GM18498 (cell line): ENCODE data around the gene TIMM44.
"Not testable (repeated sequence)": the region's sequence is repeated elsewhere in the genome, so short reads cannot be mapped to it uniquely, and the experiment has no call there.

Experiments used
- ATAC-seq: cut with Tn5 transposase; IDR thresholded peaks from one replicate; pipeline ENCODE4 v1.9.1; 2021; ENCODE audit warnings: mild to moderate bottlenecking, moderate library complexity; ENCODE audit not compliant: unreplicated experiment

Gene TIMM44

DNA sequence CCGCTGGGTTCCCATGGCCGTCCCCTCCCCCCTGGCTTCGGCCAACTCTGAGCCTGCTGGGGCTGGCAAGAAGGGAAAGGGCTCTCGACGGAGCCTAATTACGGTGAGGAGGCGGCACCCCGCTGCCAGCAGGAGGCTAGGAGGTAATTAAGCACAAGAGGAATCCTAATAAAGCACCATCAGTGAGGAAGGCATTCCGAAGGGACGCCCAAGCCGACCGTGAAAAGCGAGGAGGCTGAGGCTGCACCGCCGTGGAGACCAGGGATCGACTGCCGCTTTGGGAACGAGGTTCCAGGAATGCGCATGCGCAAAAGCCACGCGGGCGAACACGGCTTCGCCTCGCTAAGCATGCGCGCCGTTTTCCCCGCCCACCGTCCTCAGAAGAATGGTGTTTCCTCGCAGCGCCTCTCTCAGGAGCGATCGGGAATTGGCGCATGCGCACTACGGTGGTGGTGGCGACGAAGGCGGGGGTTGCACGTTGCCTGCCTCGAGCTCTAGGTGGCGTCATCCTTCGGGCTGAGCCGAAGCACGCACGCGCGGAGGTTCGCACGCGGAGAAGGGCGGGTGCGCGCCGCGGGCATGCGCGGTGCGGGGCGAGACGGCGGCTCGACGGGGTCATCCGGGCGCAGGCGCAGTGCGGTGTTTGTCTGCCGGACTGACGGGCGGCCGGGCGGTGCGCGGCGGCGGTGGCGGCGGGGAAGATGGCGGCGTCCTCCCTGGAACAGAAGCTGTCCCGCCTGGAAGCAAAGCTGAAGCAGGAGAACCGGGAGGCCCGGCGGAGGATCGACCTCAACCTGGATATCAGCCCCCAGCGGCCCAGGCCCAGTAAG is 40.0 kb downstream of the TIMM44 start, which contains the start of gene MAP2K7:
MAP2K7 (plus strand) TSS at position 634 of the 830 bp plus-strand sequence; CDS start at position 702, 68 bp downstream.
- peak; percentile 86 for ATAC-seq

DNA sequence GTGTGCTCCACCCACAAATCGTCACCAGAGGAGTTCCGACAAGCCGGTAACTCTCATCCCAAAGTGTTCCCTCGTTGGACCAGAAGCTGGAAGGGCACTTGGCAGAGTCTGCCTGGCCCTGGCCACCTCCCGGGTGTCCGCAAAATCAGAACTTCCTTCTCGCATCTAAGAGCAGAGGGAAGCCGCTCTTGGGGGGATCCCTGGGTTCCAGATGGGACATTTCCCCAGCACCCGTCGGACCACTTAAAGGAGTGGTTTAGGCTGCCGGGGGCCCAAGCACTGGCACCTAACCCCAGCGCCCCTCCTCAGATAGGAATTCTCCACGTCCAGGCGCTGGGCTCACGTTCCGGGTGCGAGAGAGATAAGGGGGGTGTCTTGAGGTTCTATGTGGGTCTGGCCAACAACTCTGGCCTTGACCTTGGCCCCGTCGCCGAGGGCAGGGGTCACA is 40.6 kb downstream of the TIMM44 start:
- ATAC-seq: no peak

DNA sequence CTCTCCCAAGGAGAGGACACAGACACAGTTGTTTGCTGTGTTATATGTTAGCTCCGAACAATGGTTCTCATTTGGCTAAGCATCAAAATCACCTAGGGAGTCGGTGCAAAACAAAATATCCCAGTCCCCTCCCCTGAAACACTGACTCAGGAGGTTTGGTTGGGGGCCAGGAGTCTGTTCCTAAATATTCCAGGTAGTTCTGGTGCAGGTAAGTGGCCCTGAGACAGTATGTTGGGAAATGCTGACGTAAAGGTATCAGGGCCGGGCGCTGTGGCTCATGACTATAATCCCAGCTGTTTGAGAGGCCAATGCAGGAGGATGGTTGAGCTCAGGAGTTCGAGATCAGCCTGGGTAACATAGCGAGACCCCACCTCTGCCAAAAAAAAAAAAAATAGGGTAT is 42.1 kb downstream of the TIMM44 start:
- ATAC-seq: no peak

DNA sequence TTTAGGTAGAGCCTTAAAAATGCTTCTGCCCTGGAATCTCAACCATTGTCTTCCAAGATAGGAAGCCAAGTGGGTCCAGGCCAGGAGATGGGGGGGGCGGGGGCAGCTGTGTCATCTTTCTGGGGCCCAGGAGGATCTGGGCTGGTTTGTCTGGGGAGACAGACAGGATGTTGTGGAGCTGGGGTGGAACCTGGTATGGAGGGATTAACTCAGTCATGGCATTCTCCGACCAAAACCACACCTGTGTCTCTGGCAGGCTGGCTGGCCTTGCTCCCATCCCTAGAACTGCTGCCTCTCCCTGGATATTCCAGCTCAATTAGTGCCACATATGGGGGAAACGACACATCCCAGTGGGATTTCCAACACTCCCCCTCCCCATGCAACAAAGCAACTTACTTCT is 42.5 kb downstream of the TIMM44 start:
- ATAC-seq: no peak

DNA sequence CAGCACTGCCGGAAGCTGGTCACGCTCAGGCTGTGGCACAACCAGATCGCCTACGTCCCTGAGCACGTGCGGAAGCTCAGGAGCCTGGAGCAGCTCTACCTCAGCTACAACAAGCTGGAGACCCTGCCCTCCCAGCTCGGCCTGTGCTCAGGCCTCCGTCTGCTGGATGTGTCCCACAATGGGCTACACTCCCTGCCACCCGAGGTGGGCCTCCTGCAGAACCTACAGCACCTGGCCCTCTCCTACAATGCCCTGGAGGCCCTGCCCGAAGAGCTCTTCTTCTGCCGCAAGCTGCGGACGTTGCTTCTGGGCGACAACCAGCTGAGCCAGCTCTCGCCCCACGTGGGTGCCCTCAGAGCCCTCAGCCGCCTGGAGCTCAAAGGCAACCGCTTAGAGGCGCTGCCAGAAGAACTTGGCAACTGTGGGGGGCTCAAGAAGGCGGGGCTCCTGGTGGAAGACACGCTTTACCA is 43.0 kb downstream of the TIMM44 start:
- no peak for ATAC-seq

DNA sequence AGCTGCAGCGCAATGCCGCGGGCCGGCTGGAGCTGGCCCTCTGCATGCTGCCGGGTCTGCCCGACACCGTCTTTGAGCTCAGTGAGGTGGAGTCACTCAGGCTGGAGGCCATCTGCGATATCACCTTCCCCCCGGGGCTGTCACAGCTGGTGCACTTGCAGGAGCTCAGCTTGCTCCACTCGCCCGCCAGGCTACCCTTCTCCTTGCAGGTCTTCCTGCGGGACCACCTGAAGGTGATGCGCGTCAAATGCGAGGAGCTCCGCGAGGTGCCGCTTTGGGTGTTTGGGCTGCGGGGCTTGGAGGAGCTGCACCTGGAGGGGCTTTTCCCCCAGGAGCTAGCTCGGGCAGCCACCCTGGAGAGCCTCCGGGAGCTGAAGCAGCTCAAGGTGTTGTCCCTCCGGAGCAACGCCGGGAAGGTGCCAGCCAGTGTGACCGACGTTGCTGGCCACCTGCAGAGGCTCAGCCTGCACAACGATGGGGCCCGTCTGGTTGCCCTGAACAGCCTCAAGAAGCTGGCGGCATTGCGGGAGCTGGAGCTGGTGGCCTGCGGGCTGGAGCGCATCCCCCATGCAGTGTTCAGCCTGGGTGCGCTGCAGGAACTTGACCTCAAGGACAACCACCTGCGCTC is 43.6 kb downstream of the TIMM44 start:
- ATAC-seq: no peak

DNA sequence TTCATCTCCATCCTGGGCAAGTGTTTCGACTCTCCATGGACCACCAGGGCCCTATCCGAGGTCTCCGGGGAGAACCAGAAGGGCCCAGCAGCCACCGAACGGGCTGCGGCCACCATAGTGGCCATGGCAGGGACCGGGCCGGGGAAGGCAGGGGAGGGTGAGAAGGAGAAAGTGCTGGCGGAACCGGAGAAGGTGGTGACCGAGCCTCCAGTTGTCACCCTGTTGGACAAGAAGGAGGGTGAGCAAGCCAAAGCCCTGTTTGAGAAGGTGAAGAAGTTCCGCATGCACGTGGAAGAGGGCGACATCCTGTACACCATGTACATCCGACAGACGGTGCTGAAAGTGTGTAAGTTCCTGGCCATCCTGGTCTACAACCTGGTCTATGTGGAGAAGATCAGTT is 44.5 kb downstream of the TIMM44 start:
- no peak for ATAC-seq

DNA sequence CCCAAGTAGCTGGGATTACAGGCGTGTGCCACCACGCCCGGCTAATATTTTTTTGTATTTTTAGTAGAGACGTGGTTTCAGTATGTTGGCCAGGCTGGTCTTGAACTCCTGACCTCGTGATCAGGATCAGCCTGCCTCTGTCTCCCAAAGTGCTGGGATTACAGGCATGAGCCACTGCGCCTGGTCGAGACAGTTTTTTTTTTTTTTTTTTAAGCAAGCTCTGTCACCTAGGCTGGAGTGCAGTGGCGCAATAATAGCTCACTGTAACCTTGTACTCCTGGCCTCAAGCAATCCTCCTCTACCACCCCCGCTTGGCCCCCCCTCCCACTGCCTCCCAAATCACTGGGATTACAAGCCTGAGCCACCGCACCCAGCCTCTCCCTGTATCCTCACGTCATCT is 46.2 kb downstream of the TIMM44 start:
- ATAC-seq: no peak

DNA sequence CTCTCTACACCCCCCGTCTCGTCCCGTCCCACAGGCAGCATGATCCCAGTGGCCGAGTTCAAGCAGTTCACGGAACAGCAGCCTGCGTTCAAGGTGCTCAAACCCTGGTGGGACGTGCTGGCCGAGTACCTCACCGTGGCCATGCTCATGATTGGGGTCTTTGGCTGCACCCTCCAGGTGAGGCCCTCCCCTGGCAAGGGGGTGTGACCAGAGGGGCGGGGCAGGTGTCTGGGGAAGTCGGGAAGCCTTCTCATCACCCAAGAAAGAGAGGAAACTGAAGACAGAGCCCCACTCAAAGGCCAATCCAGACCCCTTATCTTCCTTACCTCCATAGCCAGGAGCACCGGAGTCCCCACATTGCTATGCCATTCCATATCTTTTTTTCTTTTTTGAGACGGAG is 47.9 kb downstream of the TIMM44 start:
- ATAC-seq: no peak

DNA sequence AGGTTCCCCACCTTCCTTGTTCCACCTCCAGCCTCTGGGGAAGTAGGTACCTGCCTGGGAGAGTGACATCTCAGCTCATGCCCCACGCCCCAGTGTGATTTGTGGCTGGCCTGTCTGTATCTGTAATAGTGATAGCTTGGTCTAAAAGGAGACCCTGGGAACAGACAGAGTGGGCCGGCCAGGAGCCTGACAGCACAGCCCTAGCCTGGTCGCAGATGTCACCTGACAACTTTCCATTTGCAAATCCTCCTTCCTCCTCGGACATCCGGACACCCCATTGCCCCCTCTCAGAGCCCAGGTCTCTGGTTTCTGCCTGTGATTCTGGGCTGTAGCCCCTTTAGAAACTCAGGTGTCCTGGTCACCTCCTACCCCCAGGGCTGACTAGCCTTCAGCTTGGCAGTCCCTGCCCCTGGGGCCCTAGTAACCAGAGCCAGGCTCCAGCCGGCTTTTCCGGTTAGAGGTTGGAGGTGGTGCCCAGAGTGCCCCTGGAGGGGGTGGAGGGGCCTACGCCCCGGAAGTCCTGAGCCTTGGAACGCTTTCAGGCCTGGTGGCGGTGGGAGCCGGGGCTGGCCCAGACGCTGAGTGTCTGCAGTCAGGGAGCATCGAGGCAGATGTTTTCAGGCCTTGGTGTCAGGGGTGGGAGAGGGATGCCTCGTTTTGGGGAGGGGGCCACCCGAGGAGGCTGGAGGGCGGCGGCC is 48.7 kb downstream of the TIMM44 start:
- no peak for ATAC-seq

DNA sequence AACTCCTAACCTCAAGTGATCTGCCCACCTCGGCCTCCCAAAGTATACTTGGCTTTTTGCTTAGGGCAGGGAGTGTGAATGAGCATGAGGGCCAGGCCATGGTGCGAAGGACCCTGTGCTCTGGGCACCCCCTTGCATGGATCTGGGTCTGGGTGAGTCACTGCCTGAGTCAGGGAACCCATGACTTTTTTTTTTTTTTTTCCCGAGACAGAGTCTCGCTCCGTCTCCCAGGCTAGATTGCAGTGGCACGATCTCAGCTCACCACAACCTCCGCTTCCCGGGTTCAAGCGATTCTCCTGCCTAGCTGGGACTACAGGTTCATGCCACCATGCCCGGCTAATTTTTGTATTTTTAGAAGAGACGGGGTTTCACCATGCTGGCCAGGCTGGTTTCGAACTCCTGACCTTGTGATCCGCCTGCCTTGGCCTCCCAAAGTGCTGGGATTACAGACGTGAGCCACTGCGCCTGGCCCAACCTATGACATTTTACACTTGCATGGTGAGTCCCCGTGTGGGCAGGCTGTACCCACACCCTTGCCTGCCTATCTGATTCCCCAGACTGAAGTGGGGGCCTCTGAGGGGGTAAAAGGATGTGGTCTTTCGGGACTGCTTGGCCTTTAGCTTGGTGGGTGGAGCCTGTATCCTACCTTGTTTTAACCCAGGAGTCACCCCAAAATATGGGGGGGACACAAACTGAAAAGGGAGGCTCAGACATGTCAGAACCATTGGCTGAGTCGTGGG is 49.9 kb downstream of the TIMM44 start:
- ATAC-seq: not testable (repeated sequence)

DNA sequence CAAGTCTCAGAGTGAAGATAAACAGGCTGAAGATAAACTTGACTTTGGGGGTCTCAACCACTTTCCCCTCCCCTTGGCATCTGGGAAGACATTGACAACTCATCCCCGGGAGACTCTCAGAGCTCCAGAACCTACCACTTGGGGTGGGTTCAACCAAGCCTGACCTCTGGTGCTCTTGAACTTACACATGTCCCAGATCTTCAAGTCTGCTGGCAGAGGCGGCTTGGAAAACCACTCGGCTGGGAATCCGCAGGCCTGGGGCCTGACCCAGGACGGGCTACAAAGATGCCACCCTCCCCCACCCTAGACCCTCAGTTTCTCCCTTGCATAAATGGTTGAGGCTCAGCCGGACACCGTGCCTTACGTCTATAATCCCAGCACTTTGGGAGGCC is 54.6 kb downstream of the TIMM44 start:
- no peak for ATAC-seq

DNA sequence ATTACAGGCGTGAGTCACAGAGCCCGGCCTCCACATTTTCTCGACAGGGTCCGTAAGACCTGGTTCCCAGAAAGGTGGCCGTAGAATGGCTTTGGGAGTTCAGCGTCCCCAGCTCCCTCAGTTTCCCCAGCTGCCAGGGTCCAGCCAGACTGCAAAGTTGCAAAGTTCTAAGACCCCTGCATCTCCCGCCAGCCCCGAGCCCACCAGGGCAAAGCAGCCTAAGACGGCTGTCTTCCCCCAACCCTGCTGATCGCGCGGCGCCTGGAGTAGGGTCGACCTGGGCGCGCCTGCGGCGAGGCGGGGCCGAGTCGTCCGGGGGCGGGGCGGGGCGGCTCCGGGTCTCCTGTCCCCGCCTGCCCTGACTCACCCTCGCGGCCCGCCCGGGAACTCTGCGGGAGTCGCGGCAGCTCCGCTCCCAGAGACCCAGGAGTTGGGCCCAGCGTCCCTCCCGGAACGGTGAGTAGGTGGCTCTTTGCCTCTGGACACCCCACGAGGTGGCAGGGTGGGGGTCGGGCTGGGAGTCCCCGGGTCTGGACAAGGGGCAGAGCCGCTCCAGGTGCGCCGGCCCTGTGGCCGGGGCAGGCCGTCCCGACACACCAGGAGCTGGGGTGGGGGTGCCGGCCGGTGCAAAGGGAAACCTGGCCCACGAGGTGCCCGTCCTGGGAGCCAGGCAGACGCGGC is 55.2 kb downstream of the TIMM44 start, which contains the start of gene LRRC8E:
LRRC8E (plus strand) TSS at position 366 of the 681 bp plus-strand sequence. CDS start 7,094 bp downstream, outside the sequence.
- no peak for ATAC-seq

DNA sequence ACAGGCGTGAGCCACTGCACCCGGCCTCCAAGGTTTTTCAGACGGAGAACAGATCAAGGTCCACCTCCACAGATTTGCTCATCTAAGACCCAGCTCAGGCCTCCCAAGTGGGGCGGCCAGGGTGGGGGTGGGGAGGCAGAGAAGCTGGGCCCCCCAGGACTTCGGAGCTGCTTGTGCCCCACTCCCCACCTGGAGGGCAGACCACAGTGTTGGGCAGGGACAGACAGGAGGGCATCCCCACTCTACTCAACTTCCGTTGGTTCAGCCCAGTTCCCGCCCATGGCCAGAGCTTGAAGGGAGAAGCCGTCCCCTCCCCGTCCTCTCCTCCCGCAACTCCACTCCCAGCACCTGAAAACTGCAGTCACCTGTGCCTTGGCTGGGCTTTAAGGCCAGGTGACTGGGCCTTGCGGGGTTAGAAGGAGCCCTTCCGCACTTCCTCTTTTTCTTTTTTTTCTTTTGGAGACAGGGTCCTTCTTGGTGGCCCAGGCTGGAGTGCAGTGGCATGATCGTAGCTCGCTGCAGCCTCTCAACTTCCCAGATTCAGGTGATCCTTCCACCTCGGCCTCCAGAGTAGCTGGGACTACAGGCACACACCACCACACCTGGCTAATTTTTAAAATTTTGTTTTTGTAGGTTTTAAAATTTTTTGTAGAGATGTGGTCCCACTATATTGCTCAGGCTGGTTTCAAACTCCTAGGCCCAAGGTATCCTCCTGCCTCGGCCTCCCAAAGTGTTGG is 55.9 kb downstream of the TIMM44 start:
- no peak for ATAC-seq

DNA sequence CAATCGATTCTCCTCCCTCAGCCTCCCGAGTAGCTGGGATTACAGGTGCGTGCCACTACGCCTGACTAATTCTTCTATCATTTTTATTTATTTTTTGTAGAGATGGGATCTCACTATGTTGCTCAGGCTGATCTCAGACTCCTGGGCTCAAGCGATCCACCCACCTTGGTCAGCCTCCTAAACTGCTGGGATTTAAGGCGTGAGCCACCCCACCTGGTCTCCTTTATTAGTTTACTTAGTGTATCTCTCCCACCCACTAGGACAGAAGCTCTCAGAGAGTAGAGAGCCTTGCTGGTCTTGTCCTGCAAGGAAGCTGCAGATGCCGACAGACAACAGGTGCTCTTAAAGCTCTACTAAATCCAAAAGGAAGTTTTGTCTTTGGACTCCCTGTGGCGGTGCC is 57.6 kb downstream of the TIMM44 start:
- ATAC-seq: no peak

DNA sequence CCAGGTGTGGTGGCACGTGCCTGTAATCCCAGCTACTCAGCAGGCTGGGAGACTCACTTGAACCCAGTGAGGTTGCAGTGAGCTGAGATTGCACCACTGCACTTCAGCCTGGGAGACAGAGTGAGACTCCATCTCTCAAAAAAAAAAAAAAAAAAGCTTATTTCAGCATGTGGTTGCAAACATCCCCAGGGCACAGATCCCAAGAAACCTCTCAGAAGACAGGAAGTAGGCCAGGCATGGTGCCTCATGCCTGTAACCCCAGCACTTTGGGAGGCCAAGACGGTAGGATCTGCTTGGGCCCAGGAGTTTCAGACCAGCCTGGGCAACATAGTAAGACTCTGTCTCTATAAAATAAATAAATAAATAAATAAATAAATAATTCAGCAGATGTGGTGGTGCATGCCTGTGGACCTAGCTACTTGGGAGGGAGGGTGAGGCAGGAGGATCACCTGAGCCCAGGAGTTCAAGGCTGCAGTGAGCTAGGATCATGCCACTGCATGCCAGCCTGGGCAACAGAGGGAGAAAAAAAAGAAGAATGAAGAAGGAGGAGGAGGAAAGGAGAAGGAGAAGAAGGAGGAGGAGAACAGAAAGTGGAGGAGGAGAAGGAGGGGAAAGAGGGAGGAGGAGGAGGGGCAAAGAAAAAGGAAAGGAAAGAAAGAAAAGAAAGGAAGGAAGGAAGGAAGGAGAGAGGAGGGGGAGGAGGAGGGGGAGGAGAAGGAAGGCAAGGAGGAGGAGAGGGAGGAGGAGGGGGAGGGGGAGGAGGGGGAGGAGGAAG is 59.5 kb downstream of the TIMM44 start:
- no peak for ATAC-seq

DNA sequence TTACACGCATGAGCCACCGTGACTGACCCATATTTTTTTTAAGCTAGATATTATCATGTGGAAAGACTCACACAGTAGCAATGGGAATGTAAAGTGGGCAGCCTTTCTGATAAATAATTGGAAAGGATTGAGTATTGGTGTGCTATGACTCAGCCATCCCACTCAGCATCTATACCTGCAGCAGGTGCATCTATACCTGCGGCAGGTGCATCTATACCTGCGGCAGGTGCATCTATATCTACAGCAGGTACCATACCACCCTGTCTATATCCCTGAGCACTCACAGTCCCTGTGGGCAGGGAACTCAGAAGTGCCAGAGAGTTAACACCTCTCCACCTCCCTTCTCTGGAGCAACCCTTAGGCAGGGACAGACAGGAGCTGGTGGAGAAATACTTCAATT is 60.4 kb downstream of the TIMM44 start:
- no peak for ATAC-seq

DNA sequence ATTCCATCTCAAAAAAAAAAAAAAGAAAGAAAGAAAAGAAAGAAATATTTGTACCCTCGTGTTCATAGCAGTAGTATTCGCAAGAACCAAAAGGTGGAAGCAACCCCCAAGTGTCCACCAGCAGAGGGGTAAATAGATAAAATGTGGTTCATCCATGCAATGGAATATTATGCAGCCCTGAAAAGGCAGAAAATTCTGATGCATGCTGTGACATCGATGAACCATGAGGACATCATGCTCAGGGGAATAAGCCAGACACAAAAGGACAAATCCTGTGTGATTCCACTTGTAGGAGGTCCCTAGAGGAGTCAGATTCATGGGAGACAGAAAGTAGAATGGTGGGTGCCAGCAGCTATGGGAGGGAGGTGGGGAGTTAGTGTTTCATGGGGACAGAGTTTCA is 61.6 kb downstream of the TIMM44 start:
- no peak for ATAC-seq

DNA sequence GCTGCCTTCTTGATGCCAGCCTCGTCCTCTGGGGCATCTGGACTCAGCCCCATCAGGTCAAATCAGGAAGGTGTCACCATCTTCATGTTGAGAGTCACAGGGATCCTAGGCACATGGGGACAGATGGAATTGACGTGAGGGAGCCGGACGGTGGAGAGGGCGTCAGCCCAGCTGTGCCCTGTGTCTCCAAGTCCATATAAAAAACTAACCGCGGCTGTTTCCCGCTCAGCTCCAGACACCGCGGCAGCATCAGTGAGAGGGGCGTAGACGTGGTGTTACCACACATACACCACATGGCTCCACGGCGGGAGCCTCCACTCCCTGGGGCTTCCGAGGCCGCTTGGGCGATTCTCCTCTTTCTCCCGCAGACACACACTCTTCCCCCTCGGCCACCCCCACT is 63.6 kb downstream of the TIMM44 start:
- no peak for ATAC-seq
